Anterior cingulate cortex (tissue), 58 donors: ENCODE data around the gene PDE11A.

Experiments
- DNase-seq, 58 donors: peaks; one replicate each; lab custom pipeline; 2025; lab: John Stamatoyannopoulos, UW

PDE11A gene

DNA sequence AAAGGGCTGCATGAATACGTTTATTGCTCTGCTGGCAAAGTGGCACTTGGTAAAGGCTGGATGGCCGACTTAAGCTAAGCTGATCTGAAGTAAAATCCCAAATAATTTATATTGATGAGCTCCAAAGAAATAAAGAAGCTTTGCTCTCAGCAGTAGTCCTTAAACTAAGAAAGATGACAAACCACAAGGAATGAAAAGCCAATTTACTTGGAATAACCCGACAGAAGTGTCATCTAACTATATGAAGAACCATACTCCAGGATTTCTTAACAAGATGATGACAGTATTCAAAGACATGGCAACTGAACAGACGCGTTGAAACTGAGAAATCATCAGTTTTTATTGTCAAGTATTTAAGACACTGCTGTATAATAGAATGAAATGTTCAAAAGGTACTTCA lies 294.1 kb downstream of the PDE11A start:
- DNase-seq: no peak

DNA sequence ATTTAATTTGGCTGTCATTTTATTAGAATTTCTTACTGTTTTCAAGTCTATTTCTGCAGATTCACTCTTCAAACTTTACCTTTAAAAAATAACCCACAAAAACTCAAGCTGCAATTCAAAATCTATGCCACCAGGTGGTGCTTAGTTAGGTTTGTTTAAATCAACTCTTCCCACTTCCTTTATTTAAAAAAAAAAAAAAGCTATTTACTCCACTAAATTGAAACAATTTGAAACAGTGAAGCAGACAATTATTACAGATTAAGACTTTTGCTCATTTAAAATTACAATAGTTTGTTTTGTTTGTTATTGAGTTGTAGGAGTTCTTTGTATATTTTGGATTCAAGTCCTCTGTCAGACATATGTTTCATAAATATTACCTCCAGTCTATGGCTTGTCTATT lies 300.0 kb downstream of the PDE11A start:
- no peak for DNase-seq

GRCh38 chr2:177771191-177771590 lies 301.4 kb downstream of the PDE11A start:
- no peak for DNase-seq

DNA sequence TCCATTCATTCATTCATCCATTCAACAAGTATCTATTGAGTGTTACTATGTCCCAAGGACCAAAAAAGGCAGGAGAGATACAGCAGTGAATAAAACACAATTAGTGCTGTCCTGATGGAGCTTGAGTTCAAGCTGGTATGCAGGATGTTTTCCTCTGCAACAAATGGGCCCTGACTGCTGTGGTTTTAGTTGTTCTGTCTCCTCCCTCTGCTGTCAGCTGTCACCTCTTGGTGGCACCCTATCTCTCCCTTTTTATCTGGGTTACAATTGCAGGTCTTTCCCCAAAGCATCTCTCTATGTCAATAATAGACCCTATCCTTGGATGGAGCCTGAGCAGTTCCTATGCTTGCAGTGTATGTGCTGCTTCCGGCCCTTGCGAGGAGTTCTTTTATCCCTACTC lies 304.8 kb downstream of the PDE11A start:
- DNase-seq: no peak

GRCh38 chr2:177765698-177766097 lies 306.9 kb downstream of the PDE11A start:
- DNase-seq: no peak

- peak in 52 of 58 donors; percentile 0 to 72 (median 29) for DNase-seq
These were observed 308.9 kb downstream of the PDE11A start for GRCh38 chr2:177763531-177764265.

DNA sequence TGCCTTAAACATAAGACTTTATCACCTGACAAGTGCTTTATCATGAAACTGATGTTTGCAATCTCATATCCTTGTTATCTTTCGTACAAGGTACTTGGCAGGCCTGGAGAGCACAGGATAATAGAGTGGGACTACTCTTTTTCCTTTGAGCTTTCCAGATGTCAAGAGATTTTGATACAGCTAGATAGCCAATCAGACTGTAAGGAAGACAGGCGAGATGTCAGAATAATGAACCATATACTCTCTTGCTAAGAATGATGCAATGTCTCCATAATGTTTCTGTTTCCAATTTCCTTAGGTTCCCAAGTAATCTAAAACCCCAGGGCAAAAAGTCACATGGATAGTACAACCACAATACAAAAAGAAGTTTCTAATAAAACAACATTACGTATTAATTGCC lies 313.1 kb downstream of the PDE11A start:
- no peak for DNase-seq

DNA sequence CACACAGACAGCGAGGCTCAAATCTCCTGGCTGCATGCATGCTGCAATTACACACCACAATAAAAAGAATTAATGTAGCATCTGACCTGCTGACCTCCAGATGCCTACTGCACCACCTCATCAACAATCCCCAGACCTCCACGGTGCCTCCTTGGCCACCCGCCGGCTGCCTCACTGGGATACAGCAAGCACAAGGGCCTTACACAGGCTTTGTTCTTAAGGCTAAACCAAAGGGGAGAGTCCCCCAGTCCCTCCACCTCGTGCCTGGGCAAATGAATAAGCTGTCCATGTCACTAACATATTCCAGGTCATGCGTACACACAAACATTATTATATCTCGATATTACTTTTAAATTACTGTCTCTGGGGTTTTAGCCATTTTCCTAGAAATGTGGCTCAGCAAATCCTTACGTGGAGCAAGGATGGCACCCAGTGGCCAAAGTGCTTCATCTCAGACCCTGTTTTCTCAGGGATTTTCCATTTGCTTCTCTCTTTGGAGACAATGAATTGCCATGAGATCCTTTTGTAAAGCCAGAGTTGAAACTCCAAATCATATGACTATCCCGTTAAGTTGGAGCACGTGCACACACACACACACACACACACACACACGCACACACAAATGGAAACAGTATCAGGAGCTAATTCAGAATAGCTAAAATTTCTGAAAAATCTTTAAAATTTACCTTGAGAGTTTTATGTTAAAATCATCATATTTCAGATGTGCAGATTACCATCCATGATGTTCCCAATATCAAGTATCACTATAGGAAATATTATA lies 313.8 kb downstream of the PDE11A start:
- DNase-seq: peak in 49 of 58 donors; percentile 1 to 69 (median 27)

DNA sequence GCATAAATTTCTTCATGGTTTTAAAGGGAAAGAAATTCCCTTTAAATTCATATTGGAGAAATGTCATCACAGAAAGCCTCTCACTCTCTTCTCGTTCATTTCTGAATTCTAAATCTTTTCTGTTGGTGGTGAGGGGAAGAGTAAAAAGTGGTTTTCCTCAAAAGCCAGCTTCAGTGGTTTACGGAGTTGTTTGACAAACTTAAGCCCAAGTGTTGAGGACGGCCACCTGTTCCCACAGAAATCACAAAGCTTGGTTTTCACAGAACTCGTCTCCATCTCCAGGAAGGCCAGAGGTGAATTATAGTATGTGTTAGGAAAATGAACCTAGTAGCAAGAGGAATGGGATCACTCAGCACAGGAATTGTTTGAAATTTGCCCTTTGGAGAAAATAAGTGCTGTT lies 316.2 kb downstream of the PDE11A start:
- no peak for DNase-seq

GRCh38 chr2:177754492-177754873 lies 318.1 kb downstream of the PDE11A start:
- no peak for DNase-seq

- DNase-seq: peak in 50 of 58 donors; percentile 5 to 83 (median 49)
These were observed 318.7 kb downstream of the PDE11A start for GRCh38 chr2:177753682-177754491.

DNA sequence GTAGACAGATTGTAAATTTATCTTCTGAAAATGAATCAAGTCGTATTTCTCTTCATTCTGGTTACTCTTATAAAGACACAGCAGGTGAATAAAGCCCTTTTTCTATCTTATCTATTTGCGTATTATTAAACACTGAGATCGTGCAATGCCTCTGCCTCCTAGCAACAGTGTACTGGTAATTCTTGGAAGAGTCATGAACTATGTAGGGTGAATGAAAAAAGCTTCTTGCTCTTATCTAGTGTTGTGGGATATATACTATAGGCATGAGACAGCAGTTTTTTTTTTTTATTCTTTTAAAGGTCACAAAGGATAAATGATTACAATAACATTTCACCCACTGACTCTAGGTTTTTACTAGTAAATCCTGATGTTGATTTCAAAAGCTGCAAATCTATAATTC lies 324.2 kb downstream of the PDE11A start:
- DNase-seq: no peak

- no peak for DNase-seq
These were observed 325.2 kb downstream of the PDE11A start for GRCh38 chr2:177747384-177747783.

GRCh38 chr2:177746358-177746757 lies 326.2 kb downstream of the PDE11A start:
- DNase-seq: no peak

DNA sequence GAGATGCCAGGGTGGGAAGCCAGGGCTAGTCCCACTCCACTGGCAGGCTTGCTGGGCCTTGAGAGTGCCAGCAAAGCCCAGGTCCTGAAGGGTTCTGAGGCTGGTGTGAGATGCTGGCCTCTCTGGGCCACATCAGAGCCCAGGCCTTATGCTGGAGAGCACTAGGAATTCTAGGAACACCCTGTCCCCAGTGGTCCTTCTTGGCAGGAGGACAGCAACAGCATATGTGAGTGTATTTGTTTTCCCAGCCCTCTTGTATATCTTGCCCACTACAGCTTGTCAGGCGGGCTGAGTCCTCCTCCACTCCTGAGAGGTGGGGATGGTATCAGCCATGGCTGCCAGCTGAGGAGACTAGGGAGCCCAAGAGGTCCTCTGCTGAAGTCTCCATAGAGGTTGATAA lies 327.0 kb downstream of the PDE11A start:
- DNase-seq: no peak

GRCh38 chr2:177742851-177743250 lies 329.7 kb downstream of the PDE11A start:
- DNase-seq: no peak

DNA sequence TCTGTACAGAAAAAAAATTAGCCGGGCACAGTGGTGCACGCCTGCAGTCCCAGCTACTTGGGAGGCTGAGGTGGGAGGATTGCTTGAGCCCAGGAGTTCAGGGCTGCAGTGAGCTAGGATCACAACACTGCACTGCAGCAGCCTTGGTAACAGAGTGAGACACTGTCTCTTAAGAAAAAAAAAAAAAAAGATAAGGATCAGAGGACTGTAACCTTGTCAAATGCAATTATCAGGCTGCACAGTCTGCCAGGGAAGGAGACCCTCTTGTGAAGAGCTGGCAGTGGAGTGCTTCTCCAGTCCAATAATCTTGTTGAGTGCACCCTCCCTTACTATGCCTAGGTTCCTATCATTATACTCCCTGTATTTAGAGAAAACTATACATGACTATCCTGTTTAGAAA lies 330.7 kb downstream of the PDE11A start:
- no peak for DNase-seq

DNA sequence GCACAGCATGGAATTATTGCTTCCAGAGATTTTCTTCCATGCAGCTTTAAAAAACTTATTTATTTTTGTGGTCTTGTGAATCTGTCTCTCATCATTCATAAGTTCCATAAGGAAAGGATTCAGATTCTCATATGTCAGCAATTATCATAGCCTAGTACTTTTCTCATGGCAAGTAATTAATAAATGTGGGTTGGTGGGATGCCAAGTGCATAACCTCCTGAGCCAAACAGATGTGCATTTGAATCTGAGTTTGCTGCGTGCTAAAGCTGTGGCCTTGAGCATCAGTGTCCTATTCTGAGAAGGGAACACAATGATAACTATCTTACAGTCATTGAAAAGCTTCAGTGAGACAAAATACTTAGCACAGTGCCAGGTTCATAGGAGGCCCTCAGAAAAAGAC lies 331.9 kb downstream of the PDE11A start:
- DNase-seq: no peak

DNA sequence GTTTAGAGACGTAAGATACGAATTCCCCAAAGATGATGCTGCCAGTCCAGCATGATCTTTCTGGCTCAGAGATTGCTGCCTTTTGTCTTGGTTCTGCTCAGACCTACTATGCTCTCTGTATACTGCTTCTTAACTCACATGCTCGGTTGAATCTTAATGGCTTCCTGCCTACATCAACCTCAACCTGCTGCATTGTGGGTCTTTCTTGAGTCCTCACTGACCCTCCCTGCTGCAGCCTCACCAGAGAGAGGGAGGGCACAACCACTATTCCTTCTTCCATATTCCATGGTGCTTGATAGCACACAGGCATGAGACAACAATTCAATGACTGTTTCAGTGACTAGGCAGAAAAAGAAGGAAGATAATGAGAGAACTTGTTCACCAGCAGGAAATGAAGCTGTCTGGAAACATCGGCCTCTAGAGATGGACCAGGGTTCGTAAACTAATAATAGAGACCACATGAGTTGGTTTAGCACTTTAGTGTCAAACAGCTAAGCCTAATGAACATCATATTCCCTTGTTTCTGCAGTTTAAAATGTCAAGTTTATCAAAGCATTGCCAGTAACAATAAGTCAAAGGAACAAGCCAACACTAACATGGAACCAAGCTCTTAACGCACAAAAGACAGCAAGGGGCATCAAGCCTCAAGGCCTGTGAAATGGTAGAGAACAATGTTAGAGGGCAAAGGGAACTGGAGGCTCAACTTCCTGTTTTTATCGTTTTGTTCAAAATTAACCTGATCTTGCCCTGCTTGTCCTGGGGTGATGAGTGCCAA lies 333.9 kb downstream of the PDE11A start:
- DNase-seq: no peak

- no peak for DNase-seq
These were observed 337.2 kb downstream of the PDE11A start for GRCh38 chr2:177735318-177735803.
